CD4-positive, alpha-beta T cell treated with Interleukin-1 beta for 1 hour (primary cell): ENCODE measurements around the gene MINDY4B.

Experiments
- DNase-seq, 2 donors: peaks; one replicate each; pipeline ENCODE4 v3.0.0-alpha.2; 2020 to 2022

MINDY4B gene

DNA sequence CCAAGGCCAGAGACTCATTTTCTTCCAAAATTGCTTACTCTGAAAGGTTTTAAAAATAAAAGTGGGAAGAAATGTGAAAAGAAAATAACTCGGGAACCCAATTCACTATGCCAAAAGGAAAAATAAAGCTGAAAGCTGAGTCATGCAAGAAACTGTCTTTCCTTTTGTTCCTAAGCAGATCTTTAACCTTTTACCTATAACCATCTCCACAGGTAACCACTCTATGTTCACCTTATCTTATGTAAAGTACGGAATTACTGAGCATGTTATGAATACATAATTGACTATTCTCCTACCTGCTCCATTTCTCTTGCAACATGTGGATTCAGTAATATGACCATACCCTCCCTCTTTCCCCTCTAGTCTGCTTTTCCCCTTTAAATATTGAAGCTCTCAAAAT, 62.0 kb downstream of the MINDY4B start:
- no peak for DNase-seq

DNA sequence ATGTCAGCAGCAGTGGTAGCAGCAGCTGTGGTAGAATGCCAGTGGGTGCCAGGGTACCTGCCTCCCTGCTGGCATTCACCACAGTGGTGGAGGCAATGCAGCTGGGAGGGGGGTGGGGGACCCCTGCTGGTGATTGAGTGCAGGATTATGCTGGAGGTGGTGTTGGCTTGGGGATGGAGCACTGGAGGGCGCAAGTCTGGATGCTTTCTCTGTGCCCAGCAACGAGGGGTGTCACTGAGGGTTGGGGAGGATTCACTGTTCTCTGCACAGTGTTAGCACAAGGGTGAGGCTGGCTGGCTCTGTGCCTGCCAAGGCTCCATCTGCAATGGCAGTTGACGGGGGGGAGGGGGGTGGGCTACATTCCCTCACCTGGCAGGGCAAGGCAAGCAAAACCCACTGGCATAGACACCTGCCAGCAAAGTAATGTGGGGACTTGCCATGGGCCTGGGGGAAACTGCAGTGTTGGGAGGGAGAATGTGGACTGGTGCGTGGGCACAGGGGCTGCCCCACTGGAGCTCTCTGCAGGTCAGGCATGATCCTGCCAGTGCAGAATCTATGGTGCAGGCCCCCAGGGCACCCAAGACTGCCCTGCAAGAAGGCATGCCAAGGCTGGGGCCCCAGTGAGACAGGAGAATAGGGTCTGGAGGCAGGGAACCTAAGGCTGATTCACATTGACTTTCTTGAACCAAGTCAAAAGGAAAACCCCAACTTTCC, 64.3 kb downstream of the MINDY4B start:
- no peak for DNase-seq

DNA sequence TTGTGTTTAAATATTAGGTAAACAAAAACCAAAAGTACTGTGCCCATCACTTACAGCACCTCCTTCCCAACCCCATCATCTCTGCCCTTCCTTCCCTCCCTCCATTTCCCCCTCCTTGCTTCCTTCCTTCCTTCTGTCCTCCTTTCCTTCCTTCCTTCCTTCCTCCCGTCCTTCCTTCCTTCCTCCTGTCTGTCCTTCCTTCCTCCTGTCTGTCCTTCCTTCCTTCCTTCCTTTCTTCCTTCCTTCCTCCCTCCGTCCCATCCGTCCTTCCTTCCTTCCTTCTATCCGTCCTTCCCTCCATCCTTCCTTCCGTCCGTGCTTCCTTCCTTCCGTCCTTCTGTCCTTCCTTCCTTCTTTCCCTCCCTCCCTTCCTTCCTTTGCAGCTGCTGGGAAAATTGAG, 74.5 kb downstream of the MINDY4B start:
- no peak for DNase-seq

DNA sequence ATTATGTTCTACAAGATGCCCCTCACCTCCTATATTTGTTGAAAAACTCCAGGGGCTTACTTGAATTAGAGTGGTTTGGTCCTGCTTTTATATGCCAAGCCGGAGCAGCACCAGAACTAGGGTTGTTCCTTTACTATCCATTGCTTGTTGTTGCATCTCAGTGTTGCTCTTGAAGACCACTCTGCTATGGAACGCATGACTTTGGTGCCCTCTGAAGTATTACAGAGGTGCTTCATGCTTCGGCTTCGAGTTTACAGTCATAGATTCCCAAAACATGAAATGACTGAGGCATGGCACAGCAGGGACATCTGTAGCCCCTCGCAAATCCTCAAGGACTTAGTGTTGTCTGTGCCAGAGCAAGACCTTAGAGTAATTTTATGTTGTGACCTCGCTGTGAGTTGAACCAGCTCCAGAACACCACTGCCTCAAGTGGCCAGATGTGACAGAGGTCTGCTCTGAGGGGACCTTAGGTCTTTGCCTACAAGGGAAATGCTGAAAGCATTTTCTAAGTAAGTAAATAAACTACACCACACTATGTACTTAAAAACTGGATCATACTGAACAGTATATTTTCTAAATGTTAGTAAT, 75.1 kb downstream of the MINDY4B start:
- no peak for DNase-seq

DNA sequence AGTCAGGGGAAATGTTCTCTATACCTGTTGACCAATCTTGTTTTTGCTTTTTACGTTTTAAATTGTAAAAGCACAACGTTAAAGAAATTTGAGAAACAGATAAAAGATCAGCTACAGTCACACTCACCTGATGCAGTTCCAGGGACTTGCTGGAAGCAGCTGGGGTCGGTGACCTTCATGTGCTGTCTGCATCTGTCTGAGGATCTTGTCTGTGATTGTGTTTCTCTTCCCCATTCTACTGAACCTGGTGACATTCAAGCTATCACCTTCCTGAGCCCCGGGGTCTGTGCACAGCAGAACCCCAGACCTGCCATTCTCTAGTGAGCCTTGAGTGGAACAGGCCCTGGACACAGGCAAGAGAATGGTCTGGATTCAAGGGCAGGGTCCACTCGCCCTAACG, 75.8 kb downstream of the MINDY4B start:
- no peak for DNase-seq

DNA sequence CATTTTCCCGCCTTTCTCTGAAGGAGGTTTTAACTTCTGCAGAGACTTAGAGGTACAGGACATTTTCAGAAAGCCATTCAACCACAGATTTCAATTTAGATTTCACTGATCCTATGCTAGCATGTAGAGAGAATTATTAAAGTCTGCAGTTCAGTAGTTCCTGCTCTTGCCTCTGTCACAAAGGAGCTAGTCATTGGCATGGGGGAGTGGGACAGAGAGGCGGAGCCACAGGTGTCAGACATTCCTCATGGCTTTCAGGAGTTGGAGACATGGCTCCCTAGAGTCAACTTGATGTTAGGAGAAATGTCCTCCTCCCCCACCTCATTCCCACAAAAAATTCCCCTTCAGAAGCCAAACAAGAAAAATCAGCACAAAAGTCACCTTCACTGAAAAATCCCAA, 76.2 kb downstream of the MINDY4B start:
- DNase-seq, result no peak

DNA sequence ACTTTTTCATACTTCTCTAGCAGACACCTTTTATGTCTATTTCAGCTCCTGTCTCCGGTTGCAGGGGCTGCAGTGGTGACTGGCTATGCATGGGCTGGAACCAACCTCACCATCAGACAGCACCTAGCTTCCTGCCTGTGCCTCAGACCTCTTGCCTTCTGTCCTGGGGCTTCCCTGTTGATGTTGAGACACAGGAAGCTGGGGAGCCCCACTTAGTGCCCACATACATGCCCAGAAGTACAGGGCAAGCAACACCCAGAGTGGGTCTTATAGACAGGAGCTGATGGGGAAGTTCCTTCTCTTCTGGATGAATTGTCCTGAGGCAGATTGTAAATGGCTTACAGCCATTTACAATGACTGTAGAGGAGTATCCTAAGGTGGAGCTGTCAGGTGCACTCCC, 77.0 kb downstream of the MINDY4B start:
- DNase-seq, result no peak

DNA sequence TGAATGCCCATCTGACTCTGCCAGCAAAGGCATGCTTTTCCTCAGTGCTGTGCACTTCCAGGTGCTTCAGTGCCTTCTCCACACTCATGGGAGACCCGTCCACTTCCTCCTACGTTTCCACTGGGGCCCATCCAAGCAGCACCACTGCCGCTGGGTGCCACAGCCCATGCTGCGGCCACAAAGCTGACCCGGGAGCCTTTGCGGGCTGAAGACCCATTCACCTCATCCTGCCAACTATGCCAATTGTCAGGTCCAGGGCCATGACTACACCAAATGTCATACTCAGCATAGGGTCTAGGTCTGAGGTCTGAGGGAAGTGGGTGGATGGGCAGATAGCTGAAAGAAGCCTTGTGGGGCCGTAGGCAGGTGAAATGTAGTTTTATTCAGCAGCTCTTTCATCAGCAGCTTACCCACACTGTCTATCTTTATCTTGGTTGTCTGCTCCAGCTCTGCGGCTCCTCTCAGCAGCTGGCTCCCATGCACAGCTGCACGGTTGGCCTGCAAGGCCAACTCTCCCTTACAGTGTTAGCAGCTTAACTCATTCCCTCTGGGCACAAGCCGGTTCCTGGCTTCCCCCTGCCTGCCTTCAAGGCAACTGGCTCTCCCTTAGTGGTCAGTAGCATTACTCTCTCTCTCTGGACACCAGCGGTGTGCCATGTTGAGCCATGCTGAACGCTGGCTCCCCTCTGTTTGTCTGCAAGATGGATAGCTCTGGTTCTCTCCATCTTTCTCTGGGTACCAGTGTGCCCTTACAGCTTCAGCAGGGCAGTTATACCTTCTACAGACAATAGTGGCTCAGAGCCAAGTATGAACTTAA, 78.6 kb downstream of the MINDY4B start:
- DNase-seq, result no peak

DNA sequence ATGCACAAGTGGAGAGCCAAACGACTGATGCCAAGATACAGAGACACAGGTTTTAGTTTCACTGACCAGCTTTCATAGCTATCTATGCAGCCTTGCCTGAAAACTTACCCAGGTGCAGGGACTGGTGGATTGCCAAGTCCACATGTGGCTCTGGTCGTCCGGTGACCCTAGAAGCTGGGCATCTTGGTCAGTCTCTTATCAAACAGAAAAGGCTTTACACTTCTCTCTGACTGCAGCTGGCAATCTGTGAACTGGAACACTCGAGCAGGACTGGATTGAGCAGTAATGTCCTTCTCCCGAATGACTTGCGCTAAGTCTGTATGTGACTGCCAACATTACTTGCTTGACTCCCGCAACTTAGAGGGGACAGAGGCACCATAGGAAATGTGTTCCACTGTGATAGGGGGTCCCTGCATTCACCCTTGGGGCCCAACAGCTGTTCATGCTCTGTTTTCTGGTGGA, 79.3 kb downstream of the MINDY4B start:
- DNase-seq, result no peak

DNA sequence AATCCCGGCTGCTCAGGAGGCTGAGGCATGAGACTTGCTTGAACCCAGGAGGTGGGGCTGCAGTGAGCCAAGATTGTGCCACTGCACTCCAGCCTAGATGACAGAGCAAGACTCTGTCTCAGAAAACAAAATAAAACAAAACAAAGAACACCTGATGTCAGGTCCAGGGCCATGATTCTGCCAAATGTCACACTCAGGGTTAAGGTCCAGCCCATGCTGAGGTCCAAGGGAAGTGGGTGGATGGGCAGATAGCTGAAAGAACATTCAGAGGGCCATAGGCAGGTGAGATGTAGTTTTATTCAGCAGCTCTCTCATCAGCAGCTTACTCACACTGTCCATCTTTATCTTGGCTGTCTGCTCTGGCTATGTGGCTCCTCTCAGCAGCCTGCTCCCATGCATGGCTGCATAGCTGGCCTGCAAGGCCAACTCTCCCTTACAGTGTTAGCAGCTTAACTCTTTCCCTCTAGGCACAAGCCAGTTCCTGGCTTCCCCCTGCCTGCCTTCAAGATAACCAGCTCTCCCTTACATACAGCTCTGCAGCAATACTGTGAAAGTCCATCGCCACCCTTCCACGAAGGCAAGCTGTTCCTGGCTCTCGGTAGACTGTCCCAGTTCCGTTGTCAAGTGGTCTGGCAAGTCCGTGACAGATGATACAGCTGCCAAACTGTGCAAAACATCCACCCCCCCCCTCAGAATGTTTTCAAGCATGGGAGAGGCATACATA, 79.9 kb downstream of the MINDY4B start:
- no peak for DNase-seq

DNA sequence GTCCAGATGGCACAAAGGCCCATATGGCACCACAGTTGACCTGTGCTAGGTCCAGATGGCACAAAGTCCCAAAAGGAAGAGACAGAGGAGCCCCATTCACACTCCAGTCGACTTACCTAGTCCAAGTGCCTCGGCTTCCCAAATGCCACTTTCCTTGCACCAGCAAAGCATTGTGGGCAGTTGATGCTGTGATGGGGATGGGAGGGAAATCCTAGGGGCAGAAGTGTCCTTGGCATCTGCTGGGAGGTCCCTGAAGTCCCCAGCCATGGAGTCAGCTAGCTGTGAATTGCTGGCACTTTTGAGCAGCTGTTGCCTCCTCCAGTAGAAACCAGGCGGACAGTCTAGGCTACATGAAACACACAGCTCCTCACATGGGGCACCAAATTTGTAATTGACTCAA, 82.0 kb downstream of the MINDY4B start:
- no peak for DNase-seq

DNA sequence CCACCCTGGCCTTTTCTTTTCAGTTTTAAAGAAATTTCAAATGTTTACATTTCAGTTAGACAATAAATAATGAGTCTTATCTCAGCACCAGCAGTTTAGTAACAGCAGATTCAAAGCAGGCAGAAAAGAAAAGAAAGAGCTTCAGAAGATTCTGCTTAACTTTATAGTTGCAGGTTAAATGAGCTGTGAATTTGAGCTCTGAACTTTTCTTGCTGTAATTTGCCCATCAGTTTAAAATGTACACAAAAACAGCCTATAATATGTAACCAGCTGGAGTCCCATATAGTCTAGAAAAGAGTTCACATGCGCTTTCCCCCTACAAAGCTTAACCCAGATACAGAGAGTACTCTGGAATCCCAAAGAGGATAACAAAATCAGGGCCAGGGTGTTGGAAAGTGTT, 82.6 kb downstream of the MINDY4B start:
- no peak for DNase-seq
